Measurements from ENCODE around the gene AR. TPM values are rescaled to one million over a fixed set of nuclear protein-coding genes. Genes with fewer than 3 reads are reported as not detected.

AR gene
- total RNA-seq, 1 donor from 2014 or later: 20.2 TPM

DNA sequence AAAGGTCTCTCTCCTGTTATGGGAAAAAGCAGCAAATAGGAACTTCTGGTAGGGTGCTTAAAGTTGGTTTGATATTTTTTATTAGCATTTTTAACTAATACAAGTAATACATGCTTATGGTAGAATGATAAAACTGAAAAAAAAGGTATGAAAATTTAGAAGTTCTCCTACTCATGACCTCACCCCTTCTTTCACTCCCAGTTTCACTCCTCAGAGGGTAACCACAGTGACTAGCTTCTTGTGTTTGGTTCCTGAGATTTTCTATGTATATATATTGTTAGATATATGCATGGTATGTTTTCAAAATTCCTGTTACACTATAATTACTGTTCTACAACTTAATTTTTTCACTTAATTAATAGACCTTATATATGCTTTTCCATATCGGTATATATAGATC lies 66.5 kb downstream of the AR start:
- H3K9me3 Mint-ChIP-seq (ENCODE audit: unreplicated experiment): no peaks in the 10 kb centered on the region
- no peaks in the 10 kb centered on the region for H3K4me1 Mint-ChIP-seq (ENCODE audit: unreplicated experiment)
- TF ChIP-seq, protein P1, sequence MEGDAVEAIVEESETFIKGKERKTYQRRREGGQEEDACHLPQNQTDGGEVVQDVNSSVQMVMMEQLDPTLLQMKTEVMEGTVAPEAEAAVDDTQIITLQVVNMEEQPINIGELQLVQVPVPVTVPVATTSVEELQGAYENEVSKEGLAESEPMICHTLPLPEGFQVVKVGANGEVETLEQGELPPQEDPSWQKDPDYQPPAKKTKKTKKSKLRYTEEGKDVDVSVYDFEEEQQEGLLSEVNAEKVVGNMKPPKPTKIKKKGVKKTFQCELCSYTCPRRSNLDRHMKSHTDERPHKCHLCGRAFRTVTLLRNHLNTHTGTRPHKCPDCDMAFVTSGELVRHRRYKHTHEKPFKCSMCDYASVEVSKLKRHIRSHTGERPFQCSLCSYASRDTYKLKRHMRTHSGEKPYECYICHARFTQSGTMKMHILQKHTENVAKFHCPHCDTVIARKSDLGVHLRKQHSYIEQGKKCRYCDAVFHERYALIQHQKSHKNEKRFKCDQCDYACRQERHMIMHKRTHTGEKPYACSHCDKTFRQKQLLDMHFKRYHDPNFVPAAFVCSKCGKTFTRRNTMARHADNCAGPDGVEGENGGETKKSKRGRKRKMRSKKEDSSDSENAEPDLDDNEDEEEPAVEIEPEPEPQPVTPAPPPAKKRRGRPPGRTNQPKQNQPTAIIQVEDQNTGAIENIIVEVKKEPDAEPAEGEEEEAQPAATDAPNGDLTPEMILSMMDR (IDR thresholded peaks at IDR 0.05; ENCODE audit: unreplicated experiment): no peak
- no peak for DNase-seq (ENCODE audit: low spot score)
- H3K36me3 Mint-ChIP-seq (ENCODE audit: low read depth, unreplicated experiment): no peaks in the 10 kb centered on the region
- no peak overlapping the region for H3K4me3 Mint-ChIP-seq (ENCODE audit: unreplicated experiment)
- no peaks in the 10 kb centered on the region for H3K27me3 Mint-ChIP-seq (ENCODE audit: unreplicated experiment)
- no peak overlapping the region for H3K27ac Mint-ChIP-seq (ENCODE audit: unreplicated experiment)

DNA sequence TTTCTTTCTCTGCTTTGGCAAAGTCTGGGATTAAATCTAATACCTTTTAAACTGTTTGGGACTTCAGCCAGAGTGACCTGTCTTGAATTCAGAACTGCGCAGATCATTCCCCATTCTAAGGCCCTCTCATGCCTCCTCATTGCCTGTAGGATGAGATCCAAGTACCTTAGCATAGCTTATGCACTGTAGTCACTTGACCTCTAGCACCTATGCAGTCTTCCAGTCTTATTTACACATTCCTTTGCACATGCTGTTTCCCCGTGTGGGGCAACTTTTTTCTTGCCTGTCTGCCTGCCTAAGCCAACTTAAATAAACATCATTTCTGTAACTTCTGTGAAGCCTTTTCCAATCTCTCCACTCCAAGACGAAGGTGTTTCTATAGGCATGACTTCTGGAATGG lies 68.4 kb downstream of the AR start:
- no peaks in the 10 kb centered on the region for H3K36me3 Mint-ChIP-seq (ENCODE audit: low read depth, unreplicated experiment)
- H3K9me3 Mint-ChIP-seq (ENCODE audit: unreplicated experiment): no peaks in the 10 kb centered on the region
- no peak overlapping the region for H3K4me3 Mint-ChIP-seq (ENCODE audit: unreplicated experiment)
- DNase-seq (ENCODE audit: low spot score): no peak
- H3K4me1 Mint-ChIP-seq (ENCODE audit: unreplicated experiment): no peaks in the 10 kb centered on the region
- H3K27ac Mint-ChIP-seq (ENCODE audit: unreplicated experiment): no peak overlapping the region
- no peaks in the 10 kb centered on the region for H3K27me3 Mint-ChIP-seq (ENCODE audit: unreplicated experiment)
- TF ChIP-seq, protein P1 (IDR thresholded peaks at IDR 0.05; ENCODE audit: unreplicated experiment): no peak

DNA sequence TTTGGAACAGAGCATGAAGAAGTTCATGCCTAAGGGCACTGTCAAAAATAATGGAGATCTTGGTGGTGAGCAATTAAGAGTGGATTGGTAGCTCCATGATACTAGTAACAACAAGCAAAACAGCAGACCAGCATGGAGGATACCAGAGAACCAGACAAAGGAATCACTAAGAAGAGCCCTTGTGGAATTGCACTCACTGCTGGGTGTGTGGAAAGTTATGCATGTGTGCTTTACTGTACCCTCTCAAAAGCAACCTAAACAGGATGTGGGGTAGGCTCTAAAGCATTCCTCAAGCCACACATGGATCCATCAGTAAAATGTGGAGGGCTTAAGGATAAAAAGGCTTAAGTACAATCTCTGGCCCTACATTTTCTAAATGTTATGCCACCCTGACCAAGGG lies 69.5 kb downstream of the AR start:
- TF ChIP-seq, protein P1 (IDR thresholded peaks at IDR 0.05; ENCODE audit: unreplicated experiment): no peak
- Mint-ChIP-seq H3K4me3 (ENCODE audit: unreplicated experiment) (no peak overlapping the region), H3K27me3 (ENCODE audit: unreplicated experiment) (no peaks in the 10 kb centered on the region), H3K9me3 (ENCODE audit: unreplicated experiment) (no peaks in the 10 kb centered on the region), H3K36me3 (ENCODE audit: low read depth, unreplicated experiment) (no peaks in the 10 kb centered on the region), H3K27ac (ENCODE audit: unreplicated experiment) (no peak overlapping the region), H3K4me1 (ENCODE audit: unreplicated experiment) (no peaks in the 10 kb centered on the region)
- DNase-seq (ENCODE audit: low spot score): no peak

DNA sequence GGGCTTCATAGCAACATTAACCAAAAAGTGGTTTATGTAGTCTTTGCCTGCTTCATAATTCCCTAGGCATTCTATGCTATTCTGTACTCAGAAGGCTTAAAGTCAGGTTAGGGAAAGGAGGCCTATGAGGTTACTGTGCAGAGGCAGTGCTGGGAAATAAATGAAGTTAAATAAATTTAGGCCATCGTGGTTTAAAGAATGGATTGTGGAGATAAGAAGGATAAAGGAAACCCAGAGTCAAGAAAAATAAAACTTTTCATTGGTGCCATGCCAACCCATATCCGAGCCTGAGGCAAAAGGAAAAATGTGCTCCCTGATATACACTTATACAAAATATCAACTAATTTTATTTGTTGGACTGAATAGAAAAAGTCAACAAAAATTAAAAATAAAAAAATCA lies 70.2 kb downstream of the AR start:
- no peak overlapping the region for H3K27ac Mint-ChIP-seq (ENCODE audit: unreplicated experiment)
- H3K27me3 Mint-ChIP-seq (ENCODE audit: unreplicated experiment): no peaks in the 10 kb centered on the region
- H3K9me3 Mint-ChIP-seq (ENCODE audit: unreplicated experiment): no peaks in the 10 kb centered on the region
- no peak for DNase-seq (ENCODE audit: low spot score)
- no peaks in the 10 kb centered on the region for H3K4me1 Mint-ChIP-seq (ENCODE audit: unreplicated experiment)
- H3K4me3 Mint-ChIP-seq (ENCODE audit: unreplicated experiment): no peak overlapping the region
- TF ChIP-seq, protein P1 (IDR thresholded peaks at IDR 0.05; ENCODE audit: unreplicated experiment): no peak
- no peaks in the 10 kb centered on the region for H3K36me3 Mint-ChIP-seq (ENCODE audit: low read depth, unreplicated experiment)

DNA sequence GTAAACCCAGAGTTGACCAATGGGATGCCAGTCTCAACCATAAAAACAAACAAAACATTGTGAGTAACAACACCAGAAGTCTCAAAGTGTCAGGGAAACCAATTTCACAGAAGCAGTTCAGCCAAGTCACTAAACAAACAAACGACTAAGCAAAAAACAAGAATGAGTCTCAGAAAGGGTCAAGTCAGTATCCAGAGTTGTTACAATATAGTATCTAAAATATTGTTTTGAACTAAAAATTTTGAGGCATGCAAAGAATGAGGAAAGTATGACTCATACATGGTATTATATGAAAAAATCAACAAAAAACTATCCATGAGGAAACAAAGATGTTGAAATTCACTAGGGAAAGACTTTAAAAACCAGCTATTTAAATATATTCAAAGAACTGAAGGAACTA lies 70.6 kb downstream of the AR start:
- TF ChIP-seq, protein P1 (IDR thresholded peaks at IDR 0.05; ENCODE audit: unreplicated experiment): no peak
- no peaks in the 10 kb centered on the region for H3K9me3 Mint-ChIP-seq (ENCODE audit: unreplicated experiment)
- H3K36me3 Mint-ChIP-seq (ENCODE audit: low read depth, unreplicated experiment): no peaks in the 10 kb centered on the region
- no peak overlapping the region for H3K27ac Mint-ChIP-seq (ENCODE audit: unreplicated experiment)
- no peaks in the 10 kb centered on the region for H3K27me3 Mint-ChIP-seq (ENCODE audit: unreplicated experiment)
- DNase-seq (ENCODE audit: low spot score): no peak
- H3K4me1 Mint-ChIP-seq (ENCODE audit: unreplicated experiment): no peaks in the 10 kb centered on the region
- no peak overlapping the region for H3K4me3 Mint-ChIP-seq (ENCODE audit: unreplicated experiment)

Measured in endothelial cell (in vitro differentiated cells).